Ovary (tissue), 3 donors: ENCODE measurements around the gene CISD3.

Source experiments
- EP300 ChIP-seq: sonication (generic); formaldehyde crosslinking; IDR thresholded peaks from one replicate; pipeline ENCODE4 v1.6.1; 2017; ENCODE audit warnings: antibody characterized with exemption
- POLR2A ChIP-seq: fragments of 450-650 bp; IDR thresholded peaks from one replicate; pipeline ENCODE4 v1.6.1; 2017; ENCODE audit warnings: antibody characterized with exemption, mild to moderate bottlenecking, moderate library complexity
- TF ChIP-seq, protein P1 (sequence below), 3 donors: fragments of 450-650 bp in 2 of 3; fragments of 200-600 bp in 1 of 3; IDR thresholded peaks; one replicate each; pipeline versions ENCODE4 v1.5.1 to v1.8.0; 2016 to 2022; ENCODE audit warnings: antibody characterized with exemption in 3 of 3, mild to moderate bottlenecking in 1 of 3
- donor health status: DM: no; HTN: no; CAD: no.

DNA sequence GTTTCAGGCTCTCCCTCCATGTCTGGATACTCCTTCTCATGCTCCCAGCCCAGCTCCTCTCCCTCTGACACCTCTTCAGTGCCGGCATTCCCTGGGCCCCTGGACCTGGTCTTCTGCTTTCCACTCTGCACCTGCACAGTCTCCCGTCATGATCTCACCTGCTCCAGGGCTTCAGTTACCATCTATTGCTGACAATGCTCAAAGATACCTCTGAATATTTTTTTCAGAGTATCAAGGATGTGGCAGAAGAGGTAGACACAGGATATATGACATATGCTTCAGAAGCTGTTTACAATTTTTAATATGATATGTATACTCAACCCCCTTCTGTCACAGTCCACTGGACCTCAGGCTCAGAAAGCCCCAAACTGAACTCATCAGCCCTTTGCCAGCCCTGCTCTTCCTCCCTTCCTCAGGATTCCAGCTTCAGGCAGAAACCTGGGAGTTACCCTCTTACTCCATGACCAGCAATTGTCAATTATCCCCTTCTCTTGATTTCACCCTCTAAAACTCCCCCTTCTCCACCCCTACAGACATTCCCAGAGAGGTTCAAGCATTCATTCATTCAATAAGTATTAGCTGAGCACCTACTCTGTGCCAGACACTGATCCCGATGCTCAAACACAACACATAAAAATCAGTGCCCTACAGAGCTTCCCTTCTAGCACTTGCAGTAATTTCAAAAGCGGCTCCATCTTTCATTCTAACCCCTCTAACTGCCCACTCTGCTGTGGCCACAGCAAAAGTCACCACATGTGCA is 32.9 kb upstream of the CISD3 start:
- TF ChIP-seq EP300 = no peak
- TF ChIP-seq POLR2A = no peak
- TF ChIP-seq, protein P1, sequence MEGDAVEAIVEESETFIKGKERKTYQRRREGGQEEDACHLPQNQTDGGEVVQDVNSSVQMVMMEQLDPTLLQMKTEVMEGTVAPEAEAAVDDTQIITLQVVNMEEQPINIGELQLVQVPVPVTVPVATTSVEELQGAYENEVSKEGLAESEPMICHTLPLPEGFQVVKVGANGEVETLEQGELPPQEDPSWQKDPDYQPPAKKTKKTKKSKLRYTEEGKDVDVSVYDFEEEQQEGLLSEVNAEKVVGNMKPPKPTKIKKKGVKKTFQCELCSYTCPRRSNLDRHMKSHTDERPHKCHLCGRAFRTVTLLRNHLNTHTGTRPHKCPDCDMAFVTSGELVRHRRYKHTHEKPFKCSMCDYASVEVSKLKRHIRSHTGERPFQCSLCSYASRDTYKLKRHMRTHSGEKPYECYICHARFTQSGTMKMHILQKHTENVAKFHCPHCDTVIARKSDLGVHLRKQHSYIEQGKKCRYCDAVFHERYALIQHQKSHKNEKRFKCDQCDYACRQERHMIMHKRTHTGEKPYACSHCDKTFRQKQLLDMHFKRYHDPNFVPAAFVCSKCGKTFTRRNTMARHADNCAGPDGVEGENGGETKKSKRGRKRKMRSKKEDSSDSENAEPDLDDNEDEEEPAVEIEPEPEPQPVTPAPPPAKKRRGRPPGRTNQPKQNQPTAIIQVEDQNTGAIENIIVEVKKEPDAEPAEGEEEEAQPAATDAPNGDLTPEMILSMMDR (IDR thresholded peaks at IDR 0.05) = no peak
